GM19372 (cell line): ENCODE measurements around the gene PLGRKT.
"Not testable (repeated sequence)": the region's sequence is repeated elsewhere in the genome, so short reads cannot be mapped to it uniquely, and the experiment has no call there.

ENCODE experiments used
- ATAC-seq: cut with Tn5 transposase; IDR thresholded peaks from one replicate; pipeline ENCODE4 v1.9.1; 2021; ENCODE audit warnings: mild to moderate bottlenecking, low read depth, moderate library complexity; ENCODE audit not compliant: unreplicated experiment

Gene PLGRKT

DNA sequence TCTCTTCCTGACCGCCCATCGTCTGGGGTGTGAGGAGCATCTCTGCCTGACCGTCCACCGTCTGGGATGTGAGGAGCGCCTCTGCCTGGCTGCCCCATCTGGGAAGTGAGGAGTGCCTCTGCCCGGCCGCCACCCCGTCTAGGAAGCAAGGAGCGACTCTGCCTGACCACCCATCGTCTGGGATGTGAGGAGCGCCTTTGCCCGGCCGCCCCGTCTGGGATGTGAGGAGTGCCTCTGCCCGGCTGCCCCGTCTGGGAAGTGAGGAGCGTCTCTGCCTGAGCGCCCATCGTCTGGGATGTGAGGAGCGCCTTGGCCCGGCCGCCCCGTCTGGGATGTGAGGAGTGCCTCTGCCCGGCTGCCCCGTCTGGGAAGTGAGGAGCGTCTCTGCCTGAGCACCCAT, 4.4 kb downstream of the PLGRKT start:
- ATAC-seq, result not testable (repeated sequence)

DNA sequence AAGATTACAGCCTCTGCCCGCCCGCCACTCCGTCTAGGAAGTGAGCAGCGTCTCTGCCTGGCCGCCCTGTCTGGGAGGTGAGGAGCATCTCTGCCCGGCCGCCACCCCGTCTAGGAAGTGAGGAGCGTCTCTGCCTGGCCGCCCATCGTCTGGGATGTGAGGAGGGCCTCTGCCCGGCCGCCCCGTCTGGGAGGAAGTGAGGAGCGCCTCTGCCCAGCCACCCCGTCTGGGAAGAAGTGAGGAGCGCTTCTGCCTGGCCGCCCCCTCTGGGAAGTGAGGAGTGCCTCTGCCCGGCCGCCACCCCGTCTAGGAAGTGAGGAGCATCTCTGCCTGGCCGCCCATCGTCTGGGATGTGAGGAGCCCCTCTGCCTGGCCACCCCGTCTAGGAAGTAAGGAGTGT, 4.8 kb downstream of the PLGRKT start:
- not testable (repeated sequence) for ATAC-seq

DNA sequence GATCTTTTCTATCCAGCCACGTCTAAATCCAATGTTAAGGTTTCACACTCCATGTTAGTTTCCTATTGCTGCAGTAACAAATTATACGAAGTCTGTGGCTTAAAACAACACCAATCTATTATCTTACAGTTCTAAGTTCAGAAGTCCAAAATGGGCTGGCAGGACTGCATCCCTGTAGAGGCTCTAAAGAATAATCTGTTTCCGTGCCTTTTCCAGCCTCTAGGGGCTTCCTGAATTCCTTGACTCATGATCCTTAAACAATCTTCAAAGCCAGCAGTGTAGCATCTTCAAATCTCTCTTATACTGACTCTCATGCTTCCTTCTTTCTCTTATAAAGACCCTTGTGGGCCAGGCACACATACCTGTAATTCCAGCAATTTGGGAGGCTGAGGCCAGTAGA, 6.8 kb downstream of the PLGRKT start:
- ATAC-seq, result no peak

DNA sequence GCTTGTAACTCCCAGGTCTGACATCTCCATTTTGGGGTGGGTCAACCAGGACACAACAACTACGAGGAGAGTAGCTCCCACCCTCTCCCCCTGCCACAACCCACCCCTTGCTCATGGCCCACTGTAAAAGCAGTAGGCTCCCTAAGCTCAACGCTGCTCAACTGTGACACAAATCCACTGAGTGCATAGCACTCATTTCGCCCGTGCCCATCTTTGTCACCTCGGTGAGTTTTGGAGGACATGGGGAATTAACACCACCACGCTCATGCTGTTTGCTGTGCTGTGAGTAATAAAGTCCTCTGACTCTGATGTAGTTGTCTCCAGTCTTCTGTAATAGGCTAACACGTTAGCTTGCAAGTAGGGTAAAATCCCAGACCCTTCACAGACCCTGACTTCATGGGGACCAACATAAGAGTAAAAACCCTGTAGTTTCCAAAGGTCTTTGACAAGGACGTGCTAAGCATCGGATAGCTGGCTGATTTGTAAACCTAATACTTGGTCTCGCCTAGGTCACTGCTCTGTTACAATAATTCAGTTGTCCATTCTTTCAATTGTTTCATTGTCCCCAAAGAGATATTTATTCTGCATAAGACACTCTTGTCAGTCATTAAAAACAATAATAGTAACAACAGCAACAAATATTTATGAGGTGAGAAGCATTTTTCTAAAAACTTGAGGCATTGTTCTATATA, 7.7 kb downstream of the PLGRKT start:
- ATAC-seq, result no peak

DNA sequence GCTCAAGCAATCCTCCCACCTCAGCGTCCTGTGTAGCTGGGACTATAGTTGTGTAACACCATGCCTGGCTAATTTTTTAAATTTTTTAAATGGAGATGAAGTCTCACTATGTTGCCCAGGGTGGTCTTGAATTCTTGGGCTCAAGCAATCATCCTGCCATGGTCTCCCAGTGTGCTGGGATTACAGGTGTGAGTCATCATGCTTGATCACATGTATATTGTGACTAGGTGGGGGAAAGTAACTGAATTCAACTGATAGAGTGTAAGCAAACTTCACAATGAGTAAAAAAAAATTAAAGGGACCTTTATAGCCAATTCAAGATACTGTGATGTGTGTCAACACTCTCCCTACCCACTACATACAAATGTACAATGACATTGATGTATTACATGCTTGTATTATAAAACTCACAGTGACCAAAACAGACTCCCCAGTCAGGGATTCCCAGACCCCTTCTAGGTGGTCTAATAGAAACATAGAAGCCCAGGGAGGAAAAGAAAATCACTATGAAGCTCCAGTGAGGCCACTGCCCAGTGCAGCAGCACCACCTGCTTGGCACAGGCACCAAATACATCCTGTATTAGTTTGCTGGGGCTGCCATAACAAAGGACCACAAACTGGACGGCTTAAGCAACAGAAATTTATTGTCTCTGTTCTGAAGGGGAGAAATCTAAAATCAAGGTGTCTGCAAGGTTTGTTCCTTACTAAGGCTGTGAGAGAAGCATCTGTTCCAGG, 8.8 kb downstream of the PLGRKT start:
- no peak for ATAC-seq

DNA sequence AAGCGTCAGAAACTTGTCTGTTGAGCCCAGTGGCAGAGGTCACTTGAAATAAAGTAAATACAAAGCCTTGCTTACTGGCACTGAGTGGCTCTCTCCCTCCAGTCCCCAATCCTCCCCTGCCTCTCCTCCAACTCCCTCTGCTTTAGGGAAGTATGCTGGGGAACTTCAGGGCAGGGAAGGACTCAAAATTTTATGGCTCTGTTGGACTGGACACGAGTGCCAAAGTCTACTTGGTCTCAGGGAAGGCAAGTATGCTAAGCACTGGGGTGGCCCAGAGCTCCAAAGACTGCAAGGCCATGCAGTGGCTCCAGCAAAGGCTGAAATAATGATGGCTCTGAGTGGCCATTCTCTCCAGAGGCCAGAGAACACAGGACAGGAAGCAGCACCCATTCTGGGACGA, 9.6 kb downstream of the PLGRKT start:
- ATAC-seq, result no peak

DNA sequence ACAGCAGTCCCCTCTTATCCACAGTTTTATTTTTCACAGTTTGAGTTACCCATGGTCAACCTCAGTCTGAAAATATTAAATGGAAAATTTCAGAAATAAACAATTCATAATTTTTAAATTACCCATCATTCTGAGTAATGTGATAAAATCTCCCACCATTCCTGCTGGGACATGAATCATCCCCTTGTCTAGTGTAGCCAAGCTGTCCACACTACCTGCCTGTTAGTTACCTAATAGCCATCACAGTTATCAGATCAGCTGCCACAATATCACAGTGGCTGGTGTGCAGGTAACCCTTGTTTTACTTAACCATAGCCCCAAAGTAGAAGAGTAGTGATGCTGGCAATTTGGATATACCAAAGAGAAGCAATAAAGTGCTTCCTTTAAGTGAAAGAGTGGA, 10.7 kb downstream of the PLGRKT start:
- ATAC-seq, result no peak

DNA sequence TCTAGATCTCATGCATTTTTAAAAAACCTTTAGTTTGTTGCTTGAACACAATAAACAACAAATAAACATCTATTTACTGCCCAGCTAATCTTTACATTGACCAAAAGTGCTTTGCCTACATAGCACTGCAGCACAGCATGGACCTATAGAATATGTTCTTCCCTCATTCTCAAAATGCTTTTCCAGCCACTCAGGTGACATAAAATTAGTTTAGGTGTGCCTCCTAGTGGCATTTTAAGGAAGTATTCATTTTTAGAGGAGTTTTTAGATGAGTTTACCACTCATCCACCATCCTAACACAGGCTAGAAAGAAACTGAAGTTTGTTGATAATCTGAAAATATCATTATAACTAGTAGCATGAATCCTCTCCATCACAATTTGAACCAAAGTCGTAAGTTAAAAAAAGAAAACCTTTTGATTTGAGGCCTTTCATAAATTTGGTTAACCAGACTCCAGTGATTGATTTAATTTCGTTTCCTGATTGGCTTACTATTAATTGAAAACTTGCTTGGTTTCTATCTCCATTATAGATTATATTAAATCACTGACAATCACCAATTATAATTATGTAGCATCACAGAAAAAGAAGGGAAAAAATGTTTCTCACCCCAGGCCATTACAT, 12.6 kb downstream of the PLGRKT start:
- ATAC-seq, result no peak

DNA sequence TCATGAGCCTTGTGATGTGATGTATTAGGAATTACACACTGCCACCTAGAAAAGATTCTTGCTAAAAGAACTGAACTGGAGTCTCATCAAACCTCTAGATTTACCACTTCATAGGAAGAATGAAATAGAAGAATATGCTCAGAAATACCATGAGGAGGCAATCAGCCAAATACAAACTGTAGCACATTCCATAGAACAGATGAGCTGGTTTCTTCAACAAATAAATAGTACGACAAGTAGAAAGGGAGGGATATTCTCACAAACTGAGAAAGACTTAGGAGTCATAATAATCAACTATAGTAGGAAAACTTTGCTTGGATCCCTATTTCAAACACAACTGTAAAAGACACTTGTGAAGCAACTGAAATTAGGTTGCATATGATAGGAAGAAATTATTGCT, 15.4 kb downstream of the PLGRKT start:
- ATAC-seq, result no peak

DNA sequence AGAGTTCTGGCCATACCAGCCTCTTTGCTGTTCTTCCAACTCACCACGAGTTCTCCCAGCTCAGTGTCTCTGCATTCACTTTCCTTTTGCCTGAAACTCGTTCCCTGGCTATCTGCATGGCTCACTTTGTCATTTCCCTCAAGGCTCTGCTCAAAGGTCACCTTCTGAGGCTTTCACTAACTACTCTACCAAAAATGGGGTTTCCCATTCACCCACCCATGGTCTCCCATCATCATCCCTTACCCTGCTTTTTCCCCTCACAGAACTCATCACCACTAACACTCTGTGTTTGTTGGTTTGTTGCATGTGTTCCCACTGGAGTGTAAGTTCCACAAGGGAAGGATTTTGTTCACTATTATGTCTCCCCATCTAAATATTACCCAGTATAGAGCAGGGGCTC, 16.6 kb downstream of the PLGRKT start:
- no peak for ATAC-seq

DNA sequence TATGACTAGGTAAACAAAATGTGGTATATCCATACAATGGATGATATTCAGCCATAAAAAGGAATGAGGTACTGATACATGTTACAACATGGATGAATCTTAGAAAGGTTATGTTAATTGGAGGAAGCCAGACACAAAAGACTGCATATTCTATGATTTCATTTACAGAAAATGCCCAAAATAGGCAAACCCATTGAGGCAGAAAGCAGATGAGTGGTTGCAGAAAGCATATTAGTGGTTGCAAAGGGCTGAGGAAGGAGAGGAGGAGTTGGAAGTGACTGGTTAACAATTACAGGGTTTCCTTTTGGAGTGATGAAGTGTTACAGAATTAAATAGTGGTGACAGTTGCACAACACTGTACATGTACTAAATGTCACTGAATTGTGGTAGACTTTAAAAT, 17.7 kb downstream of the PLGRKT start:
- no peak for ATAC-seq

DNA sequence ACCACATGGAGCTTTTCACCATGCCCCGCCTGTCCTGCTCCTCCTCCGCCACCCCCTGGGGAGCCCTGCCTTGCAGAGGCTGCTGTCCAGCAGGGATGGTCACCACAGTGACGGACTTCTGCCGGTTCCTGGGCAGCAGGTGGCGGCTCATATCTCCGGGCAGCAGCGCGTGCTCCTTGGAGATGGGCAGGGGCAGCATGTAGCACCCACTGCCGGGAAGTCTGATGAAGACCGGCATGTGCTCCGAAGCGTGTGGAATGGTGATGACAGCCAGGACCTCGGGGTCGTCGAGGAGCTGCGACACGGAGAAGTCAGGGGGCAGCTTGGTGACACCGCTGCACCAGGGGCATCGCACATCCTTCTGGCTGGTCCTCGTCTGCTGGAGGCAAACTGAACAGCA, 19.2 kb downstream of the PLGRKT start:
- no peak for ATAC-seq

DNA sequence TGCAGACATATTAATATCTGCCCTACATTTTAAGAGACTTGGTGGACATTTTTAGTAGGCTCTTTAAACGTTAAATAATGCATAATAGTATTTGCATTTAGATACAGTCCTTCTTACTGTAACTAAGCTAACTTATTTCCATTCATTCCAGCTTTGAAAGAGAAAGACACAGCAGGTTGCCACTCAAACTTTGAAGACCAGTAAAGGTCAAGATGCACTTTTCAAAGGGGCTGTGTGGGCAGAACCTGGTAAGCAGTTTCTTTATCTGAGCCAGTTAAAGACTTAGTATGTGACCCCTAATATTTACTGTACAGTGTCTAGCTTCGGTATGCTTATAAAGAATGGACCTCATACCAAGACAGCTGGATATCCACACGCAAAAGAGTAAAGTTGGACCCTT, 20.8 kb downstream of the PLGRKT start:
- ATAC-seq, result no peak

DNA sequence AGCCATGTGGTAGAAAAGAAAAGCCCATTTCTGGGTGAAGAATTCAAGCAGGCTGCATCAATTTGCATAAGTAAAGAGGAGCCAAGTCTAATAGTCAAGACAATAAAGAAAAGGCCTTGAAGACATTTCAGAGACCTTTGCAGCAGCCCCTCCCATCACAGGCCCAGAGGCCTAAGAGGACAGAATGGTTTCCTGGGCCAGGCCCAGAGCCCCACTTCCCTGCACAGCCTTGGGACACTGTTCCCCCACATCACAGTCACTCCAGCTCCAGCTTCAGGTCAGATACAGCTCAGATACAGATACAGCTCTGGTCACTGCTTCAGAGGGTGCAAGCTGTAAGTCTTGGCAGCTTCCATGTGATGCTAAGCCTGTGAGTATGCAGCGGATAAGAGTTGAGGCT, 29.1 kb downstream of the PLGRKT start:
- no peak for ATAC-seq

DNA sequence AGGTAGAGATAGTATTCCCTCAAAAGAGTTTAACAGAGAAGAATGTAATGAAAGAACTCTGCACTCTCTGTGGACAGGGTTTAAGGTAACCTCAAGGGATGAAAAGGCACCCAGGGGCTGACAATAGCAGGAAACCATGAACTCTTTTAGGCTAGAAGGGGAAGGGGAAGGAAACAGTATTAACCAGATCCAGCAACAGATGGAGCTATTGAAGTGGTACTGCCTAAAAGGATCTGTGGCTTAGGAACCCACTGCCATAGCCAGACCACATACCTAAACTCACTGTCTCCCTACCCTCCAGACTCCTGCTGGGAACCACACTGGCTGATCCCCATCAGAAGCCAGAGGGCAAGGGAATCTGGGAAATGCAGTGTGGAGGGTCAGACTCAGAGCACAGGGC, 35.5 kb downstream of the PLGRKT start:
- no peak for ATAC-seq

DNA sequence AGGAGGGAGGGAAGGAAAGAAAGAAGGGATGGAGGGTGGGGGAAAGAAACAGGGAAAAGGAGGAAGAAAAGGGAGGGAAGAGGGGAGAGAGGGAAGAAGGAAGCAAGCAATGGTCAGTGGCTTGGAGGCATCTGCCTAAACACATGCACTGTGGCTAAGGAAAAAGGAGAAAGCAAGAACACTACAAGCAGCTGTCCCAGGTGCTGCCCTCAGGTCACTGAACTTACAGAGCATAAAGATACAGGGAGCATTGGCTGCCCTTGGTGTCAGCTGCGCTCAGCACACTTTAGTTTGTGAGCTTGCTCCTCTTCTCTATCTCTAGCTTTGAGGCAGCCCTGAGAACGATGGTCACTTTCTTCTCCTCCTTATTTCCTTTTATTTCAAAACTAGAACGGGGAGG, 40.2 kb downstream of the PLGRKT start:
- ATAC-seq, result not testable (repeated sequence)

DNA sequence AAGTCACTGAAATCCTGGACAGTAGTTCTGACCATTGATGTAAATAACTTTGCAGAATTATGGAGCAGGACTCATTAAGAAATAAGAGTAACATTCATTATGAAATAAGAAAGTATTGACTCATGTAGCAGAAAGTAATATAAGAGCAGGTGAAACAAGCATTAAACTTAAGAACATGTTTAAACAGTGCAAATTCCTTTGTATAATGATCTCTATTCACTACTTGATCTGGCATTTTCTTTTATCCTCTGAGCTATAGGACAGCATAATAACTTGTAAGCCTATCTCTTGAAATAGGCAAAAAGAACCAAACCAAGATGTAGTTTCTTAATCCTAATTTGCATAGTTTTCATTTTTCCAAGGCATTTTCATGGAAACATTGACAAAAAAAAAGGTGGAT, 42.3 kb downstream of the PLGRKT start:
- no peak for ATAC-seq

DNA sequence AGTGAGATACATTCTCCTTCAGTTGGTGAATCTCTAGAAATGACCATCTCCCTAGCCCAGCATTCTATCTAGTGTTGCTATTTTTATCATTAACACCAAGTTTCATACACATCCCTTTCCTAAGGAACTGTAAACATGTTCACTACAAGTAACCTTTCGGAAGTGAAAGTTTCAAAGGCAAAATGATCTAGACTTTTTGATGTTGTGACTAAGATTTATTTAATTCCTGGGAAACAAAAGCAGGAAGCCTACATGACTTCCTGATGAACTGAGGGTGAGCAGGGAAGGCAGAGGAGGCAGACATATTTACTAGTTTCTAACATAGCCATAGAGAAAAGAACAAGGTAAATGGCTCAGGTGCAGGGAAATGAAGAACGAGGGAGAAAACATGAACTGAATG, 43.7 kb downstream of the PLGRKT start:
- not testable (repeated sequence) for ATAC-seq

DNA sequence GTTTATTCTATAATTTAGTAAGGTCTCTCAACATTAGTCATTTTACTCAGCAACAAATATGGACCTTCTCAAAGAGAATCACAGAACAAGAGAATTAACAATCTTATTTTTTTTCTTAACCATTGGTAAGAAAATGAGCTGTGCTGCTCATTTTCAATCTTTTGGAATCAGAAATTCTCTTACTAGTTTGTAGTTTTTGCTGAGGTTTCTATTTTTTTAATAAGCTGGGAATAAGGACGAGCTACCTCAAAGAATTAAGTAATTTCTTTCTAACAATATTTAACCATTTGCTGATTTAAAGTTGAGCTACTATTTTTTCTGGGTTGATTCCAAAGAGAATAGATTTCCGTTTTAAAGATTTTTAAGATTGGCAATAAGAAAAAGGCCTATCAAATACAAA, 44.2 kb downstream of the PLGRKT start:
- no peak for ATAC-seq

DNA sequence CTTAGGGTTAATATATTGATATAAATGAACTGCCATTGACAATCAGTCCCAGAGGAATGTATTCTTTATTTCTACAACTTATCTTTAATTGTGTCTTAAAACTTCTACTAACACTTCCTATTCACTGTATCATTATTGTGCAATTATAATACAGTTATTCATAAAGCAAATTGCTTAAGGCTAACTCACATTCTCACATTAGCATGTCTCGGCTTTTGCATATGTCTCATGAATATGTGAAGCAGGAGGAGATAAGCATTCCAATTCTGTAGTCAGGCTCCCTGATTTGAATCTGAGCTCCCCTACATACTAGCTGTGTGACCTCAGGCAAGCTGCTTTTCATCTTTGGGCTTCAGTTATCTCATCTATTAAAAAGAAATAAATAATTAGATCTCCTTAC, 45.4 kb downstream of the PLGRKT start:
- no peak for ATAC-seq

DNA sequence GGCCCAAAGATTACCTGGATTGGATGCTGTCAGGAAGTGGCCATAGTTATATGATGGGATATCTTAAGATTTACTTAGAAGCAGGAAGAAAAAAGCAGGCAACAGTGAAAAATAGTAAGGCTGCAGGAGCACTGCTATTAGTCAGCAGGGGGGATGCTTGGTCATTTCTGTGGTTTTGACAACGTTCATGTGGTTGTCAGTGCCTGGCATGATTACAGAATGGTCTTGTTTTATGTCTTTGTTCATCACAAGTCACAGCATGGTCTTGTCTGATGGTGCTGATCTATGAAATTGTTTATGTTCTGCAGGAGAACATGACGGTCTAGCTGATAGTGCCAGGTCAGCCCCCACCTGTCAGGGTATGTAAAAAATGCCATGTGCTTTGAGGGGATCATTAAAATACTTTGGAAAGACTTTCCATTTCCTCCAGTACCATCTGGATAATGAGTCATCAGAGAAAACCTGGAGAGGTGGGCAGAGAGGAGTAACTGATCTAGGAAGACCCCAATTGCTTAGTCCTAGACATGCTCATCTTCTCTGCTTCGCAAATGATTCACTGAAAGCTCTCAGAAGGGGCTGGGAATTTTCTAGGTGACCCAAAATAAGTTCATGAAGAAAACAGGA, 48.5 kb downstream of the PLGRKT start:
- ATAC-seq, result peak; percentile 63
